Measurements from ENCODE around the gene RAB23.

The RAB23 gene

GRCh38 chr6:57262488-57262887 is 40.4 kb upstream of the RAB23 start:
- H3K9me3 ChIP-seq (ENCODE audit: insufficient read depth, low read length), result no peaks in the 10 kb centered on the region
- no peak overlapping the region for H3K9ac ChIP-seq (ENCODE audit: insufficient read length, low read depth)
- no peaks in the 10 kb centered on the region for H3K36me3 ChIP-seq (ENCODE audit: insufficient read depth, insufficient read length, low read length)
- no peak for DNase-seq (ENCODE audit: low read depth, low spot score)
- H3K4me1 ChIP-seq (ENCODE audit: insufficient read depth, insufficient read length), result no peaks in the 10 kb centered on the region
- TF ChIP-seq SUZ12 (IDR thresholded peaks at IDR 0.05; ENCODE audit: extremely low read depth, insufficient read depth, insufficient read length) (no peak), ZNF274 (IDR thresholded peaks at IDR 0.05; ENCODE audit: low read depth, low read length) (no peak), YY1 (IDR thresholded peaks at IDR 0.05; ENCODE audit: insufficient read depth, insufficient read length) (no peak)
- no peak overlapping the region for H3K4me3 ChIP-seq (ENCODE audit: insufficient read length, low read depth)
- H3K27me3 ChIP-seq (ENCODE audit: insufficient read depth, insufficient read length), result no peaks in the 10 kb centered on the region

GRCh38 chr6:57261926-57262325 is 39.8 kb upstream of the RAB23 start:
- no peaks in the 10 kb centered on the region for H3K4me1 ChIP-seq (ENCODE audit: insufficient read depth, insufficient read length)
- H3K36me3 ChIP-seq (ENCODE audit: insufficient read depth, insufficient read length, low read length), result no peaks in the 10 kb centered on the region
- no peaks in the 10 kb centered on the region for H3K27me3 ChIP-seq (ENCODE audit: insufficient read depth, insufficient read length)
- H3K4me3 ChIP-seq (ENCODE audit: insufficient read length, low read depth), result no peak overlapping the region
- H3K9me3 ChIP-seq (ENCODE audit: insufficient read depth, low read length), result no peaks in the 10 kb centered on the region
- TF ChIP-seq ZNF274 (IDR thresholded peaks at IDR 0.05; ENCODE audit: low read depth, low read length), result no peak
- no peak for TF ChIP-seq YY1 (IDR thresholded peaks at IDR 0.05; ENCODE audit: insufficient read depth, insufficient read length)
- no peak for TF ChIP-seq SUZ12 (IDR thresholded peaks at IDR 0.05; ENCODE audit: extremely low read depth, insufficient read depth, insufficient read length)
- no peak overlapping the region for H3K9ac ChIP-seq (ENCODE audit: insufficient read length, low read depth)
- no peak for DNase-seq (ENCODE audit: low read depth, low spot score)

- Histone ChIP-seq H3K4me3 (ENCODE audit: insufficient read length, low read depth) (no peak overlapping the region), H3K36me3 (ENCODE audit: insufficient read depth, insufficient read length, low read length) (no peaks in the 10 kb centered on the region), H3K9me3 (ENCODE audit: insufficient read depth, low read length) (no peaks in the 10 kb centered on the region), H3K27me3 (ENCODE audit: insufficient read depth, insufficient read length) (no peaks in the 10 kb centered on the region), H3K9ac (ENCODE audit: insufficient read length, low read depth) (no peak overlapping the region), H3K4me1 (ENCODE audit: insufficient read depth, insufficient read length) (no peaks in the 10 kb centered on the region)
- TF ChIP-seq YY1 (IDR thresholded peaks at IDR 0.05; ENCODE audit: insufficient read depth, insufficient read length) (no peak), SUZ12 (IDR thresholded peaks at IDR 0.05; ENCODE audit: extremely low read depth, insufficient read depth, insufficient read length) (no peak), ZNF274 (IDR thresholded peaks at IDR 0.05; ENCODE audit: low read depth, low read length) (no peak)
- no peak for DNase-seq (ENCODE audit: low read depth, low spot score)
These were observed 37.0 kb upstream of the RAB23 start for GRCh38 chr6:57259064-57259463.

- H3K4me3 ChIP-seq (ENCODE audit: insufficient read length, low read depth), result no peak overlapping the region
- no peaks in the 10 kb centered on the region for H3K27me3 ChIP-seq (ENCODE audit: insufficient read depth, insufficient read length)
- DNase-seq (ENCODE audit: low read depth, low spot score), result no peak
- H3K9ac ChIP-seq (ENCODE audit: insufficient read length, low read depth), result no peak overlapping the region
- H3K9me3 ChIP-seq (ENCODE audit: insufficient read depth, low read length), result no peaks in the 10 kb centered on the region
- no peaks in the 10 kb centered on the region for H3K36me3 ChIP-seq (ENCODE audit: insufficient read depth, insufficient read length, low read length)
- H3K4me1 ChIP-seq (ENCODE audit: insufficient read depth, insufficient read length), result no peaks in the 10 kb centered on the region
- TF ChIP-seq ZNF274 (IDR thresholded peaks at IDR 0.05; ENCODE audit: low read depth, low read length), result no peak
- no peak for TF ChIP-seq SUZ12 (IDR thresholded peaks at IDR 0.05; ENCODE audit: extremely low read depth, insufficient read depth, insufficient read length)
- no peak for TF ChIP-seq YY1 (IDR thresholded peaks at IDR 0.05; ENCODE audit: insufficient read depth, insufficient read length)
These were observed 35.9 kb upstream of the RAB23 start for GRCh38 chr6:57257911-57258541.

GRCh38 chr6:57256541-57256940 is 34.4 kb upstream of the RAB23 start:
- Histone ChIP-seq H3K36me3 (ENCODE audit: insufficient read depth, insufficient read length, low read length) (no peaks in the 10 kb centered on the region), H3K9ac (ENCODE audit: insufficient read length, low read depth) (no peak overlapping the region), H3K9me3 (ENCODE audit: insufficient read depth, low read length) (no peaks in the 10 kb centered on the region), H3K4me1 (ENCODE audit: insufficient read depth, insufficient read length) (no peaks in the 10 kb centered on the region), H3K4me3 (ENCODE audit: insufficient read length, low read depth) (no peak overlapping the region), H3K27me3 (ENCODE audit: insufficient read depth, insufficient read length) (no peaks in the 10 kb centered on the region)
- no peak for DNase-seq (ENCODE audit: low read depth, low spot score)
- TF ChIP-seq ZNF274 (IDR thresholded peaks at IDR 0.05; ENCODE audit: low read depth, low read length), result no peak
- TF ChIP-seq YY1 (IDR thresholded peaks at IDR 0.05; ENCODE audit: insufficient read depth, insufficient read length), result no peak
- TF ChIP-seq SUZ12 (IDR thresholded peaks at IDR 0.05; ENCODE audit: extremely low read depth, insufficient read depth, insufficient read length), result no peak

GRCh38 chr6:57255451-57256169 is 33.5 kb upstream of the RAB23 start:
- TF ChIP-seq SUZ12 (IDR thresholded peaks at IDR 0.05; ENCODE audit: extremely low read depth, insufficient read depth, insufficient read length), result no peak
- no peak for TF ChIP-seq YY1 (IDR thresholded peaks at IDR 0.05; ENCODE audit: insufficient read depth, insufficient read length)
- TF ChIP-seq ZNF274 (IDR thresholded peaks at IDR 0.05; ENCODE audit: low read depth, low read length), result no peak

GRCh38 chr6:57254055-57254717 is 32.1 kb upstream of the RAB23 start:
- no peak for TF ChIP-seq SUZ12 (IDR thresholded peaks at IDR 0.05; ENCODE audit: extremely low read depth, insufficient read depth, insufficient read length)
- TF ChIP-seq ZNF274 (IDR thresholded peaks at IDR 0.05; ENCODE audit: low read depth, low read length), result no peak
- TF ChIP-seq YY1 (IDR thresholded peaks at IDR 0.05; ENCODE audit: insufficient read depth, insufficient read length), result no peak
- H3K36me3 ChIP-seq (ENCODE audit: insufficient read depth, insufficient read length, low read length), result no peaks in the 10 kb centered on the region
- no peaks in the 10 kb centered on the region for H3K9me3 ChIP-seq (ENCODE audit: insufficient read depth, low read length)
- H3K27me3 ChIP-seq (ENCODE audit: insufficient read depth, insufficient read length), result no peaks in the 10 kb centered on the region
- H3K9ac ChIP-seq (ENCODE audit: insufficient read length, low read depth), result no peak overlapping the region
- DNase-seq (ENCODE audit: low read depth, low spot score), result no peak
- no peak overlapping the region for H3K4me3 ChIP-seq (ENCODE audit: insufficient read length, low read depth)
- H3K4me1 ChIP-seq (ENCODE audit: insufficient read depth, insufficient read length), result no peaks in the 10 kb centered on the region

More at GRCh38 chr6:57255451-57256169, 33.5 kb upstream of the RAB23 start:
- no peaks in the 10 kb centered on the region for H3K27me3 ChIP-seq (ENCODE audit: insufficient read depth, insufficient read length)
- H3K9ac ChIP-seq (ENCODE audit: insufficient read length, low read depth), result no peak overlapping the region
- H3K36me3 ChIP-seq (ENCODE audit: insufficient read depth, insufficient read length, low read length), result no peaks in the 10 kb centered on the region
- no peak for DNase-seq (ENCODE audit: low read depth, low spot score)
- H3K4me3 ChIP-seq (ENCODE audit: insufficient read length, low read depth), result no peak overlapping the region
- no peaks in the 10 kb centered on the region for H3K9me3 ChIP-seq (ENCODE audit: insufficient read depth, low read length)
- H3K4me1 ChIP-seq (ENCODE audit: insufficient read depth, insufficient read length), result no peaks in the 10 kb centered on the region
